CD4-positive, alpha-beta T cell treated with Interleukin-17A for 1 hour (primary cell): ENCODE data around the gene ITGB2.

ENCODE experiments used
- DNase-seq: peaks from one replicate; pipeline ENCODE4 v3.0.0-alpha.2; 2020

ITGB2 gene

DNA sequence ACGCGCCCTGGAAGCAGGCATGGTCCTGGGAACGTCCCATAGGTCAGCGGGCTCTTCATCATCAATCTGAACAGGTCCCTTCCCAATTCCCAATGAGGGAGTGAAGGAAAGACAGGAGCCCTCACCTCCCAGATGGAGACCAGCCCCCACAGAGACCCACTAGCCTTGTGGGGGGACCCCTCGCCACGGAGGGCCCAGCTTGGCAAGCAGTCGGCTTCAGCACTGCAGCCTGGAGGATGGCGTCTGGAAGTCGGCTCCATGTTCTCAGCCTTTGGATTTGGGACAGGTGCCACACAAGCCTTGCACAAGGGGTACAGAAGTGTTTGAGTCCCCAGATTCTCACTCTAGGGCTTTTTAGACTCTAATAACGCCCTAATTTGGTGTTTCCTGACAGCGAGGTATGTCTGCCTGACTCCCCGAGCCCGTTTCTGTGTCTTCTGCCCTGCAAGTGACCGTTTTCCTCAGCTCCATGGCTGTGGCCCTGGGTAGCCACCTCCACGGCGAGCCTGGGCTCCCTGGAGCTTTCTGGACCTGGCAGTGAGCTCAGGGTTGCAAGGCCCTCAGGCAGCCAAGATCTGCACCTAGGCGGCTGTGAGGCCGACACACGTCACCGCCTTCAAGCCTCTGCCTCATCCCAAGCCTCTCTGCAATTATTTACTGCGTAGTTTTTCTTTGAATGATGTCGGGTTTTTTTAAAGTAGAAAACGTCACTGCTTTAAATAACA lies 77.8 kb downstream of the ITGB2 start:
- no peak for DNase-seq

DNA sequence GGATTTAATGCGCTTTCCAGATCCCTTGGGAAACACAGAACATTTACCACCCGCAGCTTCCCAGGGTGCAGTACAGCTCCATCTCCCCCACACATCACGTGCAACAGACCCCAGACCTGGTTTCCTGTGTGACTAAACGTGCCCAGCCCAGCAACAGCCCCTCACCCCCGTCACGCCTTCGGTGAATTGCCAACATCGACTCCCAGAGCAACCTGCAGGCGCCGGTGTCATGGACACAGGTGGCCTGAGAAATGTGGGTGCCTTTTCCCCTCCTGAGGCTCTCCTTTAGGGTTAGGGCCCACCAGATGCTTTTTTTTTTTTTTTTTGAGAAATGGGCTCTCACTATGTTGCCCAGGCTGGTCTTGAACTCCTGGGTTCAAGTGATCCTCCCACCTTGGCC lies 78.6 kb downstream of the ITGB2 start:
- no peak for DNase-seq

DNA sequence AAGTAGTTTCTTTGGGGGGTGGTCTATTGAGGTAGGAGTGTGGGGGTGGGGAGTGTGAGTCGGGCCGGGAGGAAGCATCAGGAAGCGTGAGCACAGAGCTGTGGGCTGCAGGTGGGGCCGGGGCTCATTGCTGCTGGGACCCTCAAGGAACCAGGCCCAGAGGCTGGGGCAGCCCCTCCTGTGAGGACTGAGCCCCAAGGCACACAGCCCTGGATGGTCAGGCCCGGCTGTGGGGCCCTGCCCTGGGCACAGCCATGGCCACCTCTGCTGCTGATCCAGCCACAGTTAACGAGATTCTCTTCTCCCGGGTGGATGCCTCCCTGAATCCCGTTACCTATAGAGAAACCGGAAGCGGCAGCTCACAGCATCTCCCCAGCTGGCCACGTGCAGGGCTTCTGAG lies 79.9 kb downstream of the ITGB2 start:
- no peak for DNase-seq

DNA sequence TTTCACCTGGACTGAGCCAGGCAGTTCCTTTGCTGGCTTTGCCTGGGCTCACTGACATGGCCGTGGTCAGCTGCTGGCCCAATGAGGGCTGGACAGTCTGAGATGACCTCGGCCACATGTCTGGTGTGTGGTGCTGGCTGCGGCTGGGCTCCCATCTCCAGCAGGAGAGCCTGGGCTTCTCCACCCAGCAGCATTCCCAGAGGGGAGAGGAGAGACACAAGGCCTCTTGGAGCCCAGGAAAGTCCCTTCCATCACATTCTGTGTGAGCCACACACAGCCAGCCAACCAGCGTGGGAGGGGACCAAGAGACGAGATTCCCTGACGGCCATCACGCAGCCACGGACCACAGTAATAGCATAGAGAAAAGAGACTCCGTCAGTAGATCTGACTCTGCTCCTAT lies 81.7 kb downstream of the ITGB2 start:
- DNase-seq = no peak

DNA sequence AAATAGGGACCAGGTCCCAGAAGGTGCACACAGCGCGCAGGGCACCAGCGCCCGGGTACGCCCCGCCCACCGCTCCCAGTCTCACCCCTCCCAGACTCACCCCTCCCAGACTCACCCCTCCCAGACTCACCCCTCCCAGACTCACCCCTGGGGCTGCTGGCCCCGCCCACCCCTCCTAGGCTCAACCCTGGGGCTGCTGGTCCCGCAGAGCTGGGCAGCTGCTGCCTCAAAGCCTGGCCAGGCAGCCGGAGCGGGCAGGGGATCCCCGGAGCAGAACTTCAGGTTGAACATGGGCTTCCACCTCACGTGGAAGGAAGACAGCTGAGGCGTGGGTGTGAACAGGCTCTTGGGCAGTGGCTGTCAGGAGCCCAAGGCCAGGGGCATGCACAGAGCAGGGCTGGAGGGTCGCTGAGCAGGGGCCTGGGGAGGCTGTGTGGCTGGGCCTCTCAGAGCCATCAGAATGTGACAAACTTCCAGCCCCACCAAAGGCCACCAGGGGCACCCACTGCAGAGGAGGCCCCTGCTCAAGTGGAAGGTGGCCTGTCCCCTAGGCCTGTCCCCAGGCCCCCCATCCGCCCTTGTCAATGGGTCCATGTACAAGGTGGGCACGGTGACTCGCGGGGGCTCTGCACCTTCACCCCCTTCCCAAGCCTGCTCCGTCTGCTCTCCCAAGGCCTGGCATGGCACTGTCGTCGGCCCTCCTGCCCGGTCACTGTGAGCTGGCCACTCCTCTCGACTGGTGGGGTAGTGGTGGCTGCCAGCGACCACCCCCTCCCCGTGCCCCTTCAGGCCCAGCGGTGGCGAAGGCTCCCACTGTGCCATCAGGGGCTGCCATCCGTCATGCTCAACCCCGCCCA lies 82.4 kb downstream of the ITGB2 start:
- DNase-seq = no peak

DNA sequence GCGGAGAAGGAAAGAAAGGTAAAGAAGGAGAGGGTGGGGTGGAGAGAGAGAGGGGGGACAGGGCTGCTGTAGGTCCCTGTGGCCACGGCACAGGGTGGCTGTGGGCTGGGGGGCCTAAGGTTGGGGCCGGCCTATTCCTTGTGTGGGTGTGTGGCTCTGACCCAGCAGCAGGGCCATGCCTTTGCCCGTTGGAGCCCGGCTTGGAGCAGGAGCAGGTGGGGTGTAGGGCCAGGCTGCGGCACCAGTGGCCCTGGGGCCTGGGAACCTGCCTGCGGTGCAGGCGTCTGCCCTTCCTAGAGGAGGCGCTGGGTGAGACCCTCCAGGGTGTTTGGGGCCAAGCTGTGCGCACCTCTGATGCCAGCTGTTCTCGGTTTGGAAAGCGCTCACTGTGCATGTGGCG lies 83.2 kb downstream of the ITGB2 start:
- DNase-seq = no peak

DNA sequence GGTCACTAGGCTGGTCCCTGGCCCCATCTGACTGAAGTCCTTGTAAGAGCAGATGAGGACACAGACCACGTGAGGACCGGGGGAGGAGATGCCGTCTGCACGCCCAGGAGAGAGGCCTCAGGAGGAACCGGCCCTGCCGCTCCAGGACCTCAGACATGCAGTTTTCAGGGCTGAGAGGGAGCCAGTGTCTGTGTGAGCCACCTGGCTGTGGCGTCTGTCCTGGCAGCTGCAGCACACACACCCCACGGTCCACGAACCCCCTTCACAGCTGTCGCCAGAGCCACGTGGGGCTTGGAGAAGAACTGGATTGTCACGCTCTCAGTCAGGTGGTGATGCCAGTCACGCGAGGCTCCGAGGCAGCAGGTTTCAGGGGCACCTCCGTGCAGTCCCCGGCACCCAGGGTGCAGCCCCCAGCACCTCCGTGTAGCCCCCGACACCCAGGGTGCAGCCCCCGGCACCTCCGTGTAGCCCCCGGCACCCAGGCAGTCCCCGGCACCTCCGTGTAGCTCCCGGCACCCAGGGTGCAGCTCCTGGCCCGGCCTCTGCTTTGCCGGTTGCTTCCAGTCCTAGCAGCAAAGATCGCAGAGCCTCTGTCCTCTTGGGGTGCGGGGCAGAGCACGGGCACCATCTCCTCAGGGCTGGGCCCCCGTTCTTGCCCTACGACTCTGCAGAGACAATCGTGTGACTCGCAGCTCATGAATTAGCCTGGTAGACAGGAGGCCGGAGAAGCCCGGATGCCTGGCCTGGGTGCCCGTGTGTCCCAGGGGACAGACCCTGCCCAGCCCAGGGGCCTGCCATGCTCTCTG lies 83.8 kb downstream of the ITGB2 start:
- no peak for DNase-seq

DNA sequence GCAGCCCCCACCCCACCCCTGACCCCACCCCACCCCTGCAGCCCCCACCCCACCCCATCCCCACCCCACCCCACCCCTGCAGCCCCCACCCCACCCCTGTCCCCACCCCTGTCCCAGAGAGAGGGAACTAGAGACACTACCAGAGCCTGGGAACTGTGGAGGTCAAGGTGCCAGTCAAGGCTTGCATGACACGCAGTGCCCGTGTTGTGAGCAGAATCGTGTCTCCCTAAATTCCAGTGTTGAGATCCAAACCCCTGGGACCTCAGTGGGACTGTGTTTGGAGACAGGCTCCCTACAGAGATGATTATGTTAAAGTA lies 84.4 kb downstream of the ITGB2 start:
- DNase-seq = no peak
